Head of caudate nucleus (tissue), 42 donors: ENCODE measurements around the gene OR7C1.
"Not testable (repeated sequence)": the region's sequence is repeated elsewhere in the genome, so short reads cannot be mapped to it uniquely, and the experiment has no call there.

ENCODE experiments used
- DNase-seq, 42 donors: peaks; one replicate each; pipeline versions ENCODE4 v3.0.0 to v3.0.0-alpha.2; 2020 to 2021; ENCODE audit warnings: mixed read lengths in 7 of 42
- intact Hi-C: fragments of 100-400 bp; cut with DNase I; formaldehyde crosslinking; loops from one replicate; pipeline ENCODE4 v1.15.0; 2022

OR7C1 gene

GRCh38 chr19:14835011-14835410, at the start of gene OR7C1, which contains the start of gene OR7A5:
TSS of gene OR7C1 (minus strand) at chr19:14835185. CDS start at chr19:14800136, 35,049 bp downstream.
TSS of gene OR7A5 (minus strand) at chr19:14835185. CDS start at chr19:14828241, 6,944 bp downstream.
- intact Hi-C loops = no loop called here
- DNase-seq = peak in 9 of 42 donors; percentile 6 to 48 (median 16)

DNA sequence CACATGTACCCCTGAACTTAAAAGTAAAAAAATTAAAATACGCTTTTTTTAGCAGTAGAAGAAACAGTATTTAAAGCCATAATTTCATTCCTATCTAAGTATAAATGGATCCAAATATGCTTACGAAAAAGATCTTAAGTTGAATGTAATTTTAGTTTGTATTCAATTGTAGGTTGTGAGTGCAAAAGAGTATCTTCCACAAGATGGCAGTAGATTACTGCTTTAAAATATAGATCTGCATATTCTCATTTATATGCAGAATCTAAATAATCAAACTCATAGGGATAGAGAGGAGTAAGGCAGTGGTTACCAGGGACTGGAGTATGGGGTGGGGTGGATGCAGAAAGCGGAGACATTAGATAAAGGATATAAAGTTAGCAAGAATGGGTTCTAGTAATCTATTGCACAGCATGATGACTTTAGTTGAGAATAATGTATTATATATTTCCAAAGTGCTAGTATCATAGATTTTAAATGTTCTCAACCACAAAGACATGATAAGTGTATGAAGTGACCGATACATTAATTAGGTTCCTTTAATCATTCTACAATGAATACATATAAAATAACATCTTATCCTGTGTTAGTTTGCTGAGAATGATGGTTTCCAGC, 36.7 kb upstream of the OR7C1 start:
- intact Hi-C loops = no loop called here
- no peak for DNase-seq

DNA sequence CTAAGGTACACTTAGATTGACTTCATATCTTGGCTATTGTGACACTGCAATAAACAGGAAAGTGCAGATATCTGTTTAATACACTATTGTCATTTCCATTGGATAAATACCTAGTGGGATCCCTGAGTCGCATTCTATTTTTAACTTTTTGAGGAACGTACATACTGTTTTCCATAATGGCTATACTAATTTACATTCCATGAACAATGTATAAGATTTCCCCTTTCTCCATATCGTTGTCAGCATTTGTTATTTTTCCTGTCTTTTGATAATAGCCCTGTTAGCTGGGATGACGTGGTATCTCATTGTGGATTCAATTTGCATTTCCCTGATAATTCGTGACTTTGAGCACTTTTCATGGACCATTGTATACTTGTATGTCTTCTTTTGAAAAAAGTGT, 33.5 kb upstream of the OR7C1 start:
- DNase-seq = no peak
- intact Hi-C loops = no loop called here

- no peak for DNase-seq
- intact Hi-C loops = no loop called here
Observed at GRCh38 chr19:14848822-14849221, 13.8 kb upstream of the OR7C1 start, which contains the start of gene OR7A10. TSS of gene OR7A10 (minus strand) at chr19:14848922. CDS start at chr19:14841877, 7,045 bp downstream.

- no peak for DNase-seq
- intact Hi-C loops = no loop called here
Observed at GRCh38 chr19:14843578-14843977, 8.6 kb upstream of the OR7C1 start.

DNA sequence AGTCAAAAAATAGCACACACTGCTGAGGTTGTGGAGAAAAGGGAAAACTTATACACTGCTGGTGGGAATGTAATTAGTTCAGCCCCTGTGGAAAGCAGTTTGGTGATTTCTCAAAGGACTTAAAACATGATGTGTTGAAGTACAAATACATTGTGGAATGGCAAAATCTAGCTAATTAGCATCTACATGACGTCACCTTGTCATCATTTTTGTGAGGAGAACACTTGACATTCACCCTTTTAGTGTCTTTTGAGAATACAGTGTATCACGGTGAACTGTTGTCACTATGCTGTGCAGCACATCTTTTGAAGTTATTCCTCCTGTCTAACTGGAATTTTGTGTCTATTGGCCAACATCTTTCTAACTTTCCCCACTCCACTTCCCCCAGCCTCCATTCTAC, 8.2 kb upstream of the OR7C1 start:
- no peak for DNase-seq
- intact Hi-C loops = no loop called here

- intact Hi-C loops = no loop called here
Observed at GRCh38 chr19:14840206-14840605, 5.2 kb upstream of the OR7C1 start.

DNA sequence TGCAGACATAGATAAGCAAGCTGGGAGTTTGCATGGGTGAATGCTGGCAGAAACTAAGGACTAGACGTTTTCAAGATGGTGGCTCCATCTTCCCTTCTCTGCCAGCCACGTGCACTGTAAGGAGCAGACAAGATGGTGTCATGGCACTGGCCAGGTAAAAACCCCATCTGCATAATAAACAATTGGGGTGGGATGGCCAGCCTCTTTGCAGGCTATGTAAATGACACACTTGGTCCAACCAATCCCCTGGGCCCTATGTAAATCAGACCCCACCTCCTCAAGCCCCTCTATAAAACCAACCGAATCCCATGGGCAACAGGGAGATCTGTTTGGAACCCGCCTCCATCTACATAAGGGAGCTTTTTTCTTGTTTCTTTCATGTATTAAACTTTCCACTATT, 2.4 kb upstream of the OR7C1 start:
- no peak for DNase-seq
- intact Hi-C loops = no loop called here

More at GRCh38 chr19:14840206-14840605, 5.2 kb upstream of the OR7C1 start:
- DNase-seq = no peak

DNA sequence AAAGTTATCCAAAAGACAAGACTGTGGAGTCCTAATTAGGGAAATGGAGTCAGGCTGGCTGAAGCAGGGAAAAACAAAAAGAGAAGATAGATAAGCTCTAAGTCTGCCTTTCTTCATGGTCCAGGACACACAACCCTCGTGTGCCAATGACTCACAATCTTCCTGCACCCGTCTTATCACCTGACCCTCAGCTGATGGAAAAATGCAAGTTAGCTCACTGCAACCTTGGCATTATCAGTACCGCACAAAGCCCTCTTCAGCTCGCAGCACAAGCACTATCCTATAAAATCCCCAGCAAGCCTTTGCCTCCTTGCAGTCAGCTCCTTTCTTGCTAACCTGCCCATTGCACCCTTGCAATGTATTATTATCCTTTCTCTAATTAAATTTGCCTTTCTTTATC, 4.3 kb downstream of the OR7C1 start:
- no peak for DNase-seq
- intact Hi-C loops = no loop called here

DNA sequence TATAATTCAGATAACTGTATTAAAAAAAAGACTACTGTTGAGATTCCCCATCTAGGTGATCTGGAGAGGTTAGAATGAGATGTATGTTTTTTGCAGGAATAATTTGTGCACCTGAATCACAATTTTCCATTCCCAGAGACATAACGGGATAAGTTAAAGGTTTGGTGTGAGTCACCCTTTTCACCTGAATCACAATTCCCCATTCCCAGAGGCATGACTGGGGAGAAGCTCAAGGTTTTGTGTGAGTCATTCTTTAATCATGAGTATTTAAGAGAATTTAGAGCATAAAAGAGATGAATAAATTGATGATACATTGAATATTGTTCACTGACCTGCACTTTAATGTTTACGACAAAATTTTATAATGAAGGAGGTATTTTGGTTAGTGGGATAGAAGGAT, 9.0 kb downstream of the OR7C1 start:
- intact Hi-C loops = no loop called here
- DNase-seq = peak in 3 of 42 donors; percentile 1 to 12 (median 12)

DNA sequence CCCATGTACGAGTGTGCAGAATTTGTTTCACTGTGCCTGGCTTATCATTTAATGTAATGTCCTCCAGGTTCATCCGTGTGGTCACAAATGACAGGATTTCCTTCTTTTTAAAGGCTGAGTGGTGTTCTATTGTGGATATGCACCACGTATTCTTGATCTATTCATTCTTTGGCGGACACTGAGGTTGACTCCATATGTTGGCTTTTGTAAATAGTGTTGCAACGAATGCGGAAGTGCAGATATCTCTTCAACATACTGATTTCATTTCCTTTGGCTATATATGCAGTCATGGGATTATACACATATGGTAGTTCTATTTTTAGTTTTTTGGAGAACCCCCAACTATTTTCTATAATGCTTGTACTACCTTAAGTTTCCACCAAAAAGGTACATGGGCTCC, 13.0 kb downstream of the OR7C1 start:
- intact Hi-C loops = no loop called here
- DNase-seq = no peak

- no peak for DNase-seq
- intact Hi-C loops = no loop called here
Observed at GRCh38 chr19:14818588-14818987, 16.4 kb downstream of the OR7C1 start.

DNA sequence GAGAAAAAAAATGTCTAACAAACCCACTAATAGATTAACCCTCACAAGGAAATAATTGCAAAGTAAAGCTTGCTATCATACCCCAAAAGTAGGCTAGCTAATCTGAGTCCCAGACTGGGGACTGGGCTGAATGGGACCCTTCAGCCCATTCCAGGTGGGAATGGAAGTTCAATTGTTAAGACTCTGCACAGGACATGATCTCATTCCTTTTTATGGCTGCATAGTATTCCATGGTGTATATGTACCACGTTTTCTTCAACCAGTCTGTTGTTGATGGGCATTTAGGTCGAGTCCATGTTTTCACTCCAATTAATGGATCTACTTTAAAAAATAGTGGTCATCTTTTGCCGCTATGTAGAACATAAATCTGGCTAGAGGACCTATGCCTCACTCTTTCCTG, 17.9 kb downstream of the OR7C1 start:
- intact Hi-C loops = no loop called here
- DNase-seq = no peak

GRCh38 chr19:14814982-14815652, 19.9 kb downstream of the OR7C1 start:
- intact Hi-C loops = no loop called here
- DNase-seq = no peak

DNA sequence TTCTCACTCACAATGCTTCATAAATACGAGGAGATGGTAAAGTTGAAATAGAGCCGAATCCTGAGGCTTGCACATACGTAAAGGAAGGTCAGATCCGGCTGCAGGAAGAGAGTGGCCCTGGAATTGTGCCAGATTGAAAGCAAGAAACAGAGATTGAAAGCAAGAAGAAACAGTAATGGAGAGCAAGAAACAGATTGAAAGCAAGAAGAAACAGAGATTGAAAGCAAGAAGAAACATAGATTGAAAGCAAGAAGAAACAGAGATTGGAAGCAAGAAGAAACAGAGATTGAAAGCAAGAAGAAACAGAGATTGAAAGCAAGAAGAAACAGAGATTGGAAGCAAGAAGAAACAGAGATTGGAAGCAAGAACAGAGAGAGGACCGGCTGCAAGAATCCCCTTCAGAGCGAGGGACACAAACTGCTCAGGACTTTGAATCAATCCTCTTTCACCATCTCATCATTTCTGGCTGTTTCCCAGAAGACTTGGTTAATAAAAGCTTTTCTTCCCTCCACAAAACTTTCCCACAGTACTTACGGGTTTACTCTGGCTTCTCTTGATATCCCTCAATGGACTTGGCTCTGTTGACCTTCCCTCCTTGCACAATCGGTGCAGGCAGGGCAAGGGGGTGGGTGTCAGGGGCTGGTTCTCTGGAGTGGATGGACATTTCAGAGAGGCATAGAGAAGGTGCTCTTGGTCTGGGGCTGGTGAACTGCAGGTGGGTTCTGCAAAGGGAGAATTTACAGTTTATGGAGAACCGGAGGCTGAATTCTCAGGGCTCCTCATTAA, 25.5 kb downstream of the OR7C1 start:
- intact Hi-C loops = no loop called here
- DNase-seq = no peak

GRCh38 chr19:14804765-14805164, 30.2 kb downstream of the OR7C1 start:
- no peak for DNase-seq
- intact Hi-C loops = no loop called here

- intact Hi-C loops = no loop called here
Observed at GRCh38 chr19:14798760-14799159, 36.2 kb downstream of the OR7C1 start.

DNA sequence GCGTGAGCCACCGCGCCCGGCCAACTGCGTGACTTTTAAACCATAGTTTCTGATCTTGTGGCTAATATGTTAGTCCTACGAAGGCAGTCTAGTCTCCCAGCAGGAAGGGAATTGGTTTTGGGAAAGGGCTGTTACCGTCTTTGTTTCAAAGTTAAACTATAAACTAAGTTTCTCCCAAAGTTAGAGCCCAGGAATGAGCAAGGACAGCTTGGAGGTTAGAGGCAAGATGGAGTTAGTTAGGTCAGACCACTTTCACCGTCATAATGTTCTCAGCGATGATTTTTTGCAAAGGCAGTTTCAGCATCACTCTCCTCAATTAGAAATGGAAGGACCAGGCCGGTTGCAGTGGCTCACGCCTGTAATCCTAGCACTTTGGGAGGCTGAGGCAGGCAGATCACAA, 39.0 kb downstream of the OR7C1 start:
- DNase-seq = no peak
- intact Hi-C loops = no loop called here

More at GRCh38 chr19:14798760-14799159, 36.2 kb downstream of the OR7C1 start:
- DNase-seq = no peak

GRCh38 chr19:14795078-14795721, 39.8 kb downstream of the OR7C1 start:
- no peak for DNase-seq
- intact Hi-C loops = no loop called here

DNA sequence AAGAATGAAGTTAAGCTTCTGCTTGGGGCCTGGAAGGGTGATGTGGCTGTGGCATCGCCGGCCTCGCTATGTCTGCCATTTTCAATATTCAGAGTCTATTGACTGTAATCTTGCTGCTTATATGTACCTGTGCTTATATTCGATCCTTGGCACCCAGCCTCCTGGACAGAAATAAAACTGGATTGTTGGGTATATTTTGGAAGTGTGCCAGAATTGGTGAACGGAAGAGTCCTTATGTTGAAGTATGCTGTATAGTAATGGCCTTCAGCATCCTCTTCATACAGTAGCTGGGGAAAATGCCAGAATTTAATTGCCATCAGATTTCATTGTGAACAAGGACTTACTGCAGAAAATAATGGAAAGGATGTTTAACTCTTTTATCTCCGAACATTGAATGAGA, 42.7 kb downstream of the OR7C1 start:
- intact Hi-C loops, DNase-seq: not testable (repeated sequence)
